ENCODE results near the gene FRG2C.
"Not testable (repeated sequence)": the region's sequence is repeated elsewhere in the genome, so short reads cannot be mapped to it uniquely, and the experiment has no call there.

FRG2C gene

GRCh38 chr3:75623656-75624055 lies 40.5 kb upstream of the FRG2C start:
- H3K27ac ChIP-seq (ENCODE audit: low read length, poor library complexity, severe bottlenecking); H3K4me3 ChIP-seq (ENCODE audit: insufficient read depth in 1 of 2, low read depth in 1 of 2, low read length in 2 of 2); H3K14ac ChIP-seq (ENCODE audit: low read length in 2 of 2); H3K23ac ChIP-seq (ENCODE audit: low read length in 2 of 2); H2BK12ac ChIP-seq (ENCODE audit: low read length in 2 of 2); H2BK15ac ChIP-seq (ENCODE audit: low read depth, poor library complexity, severe bottlenecking); H2BK120ac ChIP-seq (ENCODE audit: low read depth, low read length); H2AFZ ChIP-seq (ENCODE audit: low read depth, low read length); DNase-seq; H3K79me1 ChIP-seq (replicated peaks; ENCODE audit: low read length, poor library complexity, severe bottlenecking); H3K36me3 ChIP-seq (ENCODE audit: control insufficient read depth in 1 of 2, insufficient read depth in 2 of 2, low read depth in 1 of 2, low read length in 2 of 2); H3K18ac ChIP-seq (ENCODE audit: low read depth in 1 of 2, low read length in 2 of 2); H3K4me2 ChIP-seq (ENCODE audit: low read length, poor library complexity, severe bottlenecking); H3K4ac ChIP-seq (ENCODE audit: low read depth in 1 of 2, low read length in 2 of 2); H3K9me3 ChIP-seq (ENCODE audit: control insufficient read depth, low read length); H3K9ac ChIP-seq (ENCODE audit: low read length); H2AK5ac ChIP-seq (ENCODE audit: low read length, severe bottlenecking); H2BK5ac ChIP-seq (ENCODE audit: low read depth, low read length, poor library complexity, severe bottlenecking); H4K91ac ChIP-seq (ENCODE audit: low read length); H4K8ac ChIP-seq (ENCODE audit: low read length); H3K27me3 ChIP-seq (ENCODE audit: control insufficient read depth in 1 of 2, insufficient read depth in 1 of 2, low read length in 2 of 2); H3K4me1 ChIP-seq (ENCODE audit: control insufficient read depth, insufficient read depth, low read depth, low read length): not testable (repeated sequence)
- WGBS = 78% methylated on average over 10 of the region's 13 CpGs

GRCh38 chr3:75630887-75631535 lies 33.1 kb upstream of the FRG2C start:
- not testable (repeated sequence) for H3K79me1 ChIP-seq (replicated peaks; ENCODE audit: low read length, poor library complexity, severe bottlenecking); H2BK15ac ChIP-seq (ENCODE audit: low read depth, poor library complexity, severe bottlenecking); H3K4me2 ChIP-seq (ENCODE audit: low read length, poor library complexity, severe bottlenecking); H3K4me1 ChIP-seq (ENCODE audit: control insufficient read depth, insufficient read depth, low read depth, low read length); H3K36me3 ChIP-seq (ENCODE audit: control insufficient read depth in 1 of 2, insufficient read depth in 2 of 2, low read depth in 1 of 2, low read length in 2 of 2); H3K23ac ChIP-seq (ENCODE audit: low read length in 2 of 2); H2BK5ac ChIP-seq (ENCODE audit: low read depth, low read length, poor library complexity, severe bottlenecking); H2BK12ac ChIP-seq (ENCODE audit: low read length in 2 of 2); H2BK120ac ChIP-seq (ENCODE audit: low read depth, low read length); H2AFZ ChIP-seq (ENCODE audit: low read depth, low read length); H3K14ac ChIP-seq (ENCODE audit: low read length in 2 of 2); H3K27me3 ChIP-seq (ENCODE audit: control insufficient read depth in 1 of 2, insufficient read depth in 1 of 2, low read length in 2 of 2); H3K18ac ChIP-seq (ENCODE audit: low read depth in 1 of 2, low read length in 2 of 2); H4K8ac ChIP-seq (ENCODE audit: low read length); H3K4me3 ChIP-seq (ENCODE audit: insufficient read depth in 1 of 2, low read depth in 1 of 2, low read length in 2 of 2); H2AK5ac ChIP-seq (ENCODE audit: low read length, severe bottlenecking); H3K27ac ChIP-seq (ENCODE audit: low read length, poor library complexity, severe bottlenecking); H4K91ac ChIP-seq (ENCODE audit: low read length); H3K9ac ChIP-seq (ENCODE audit: low read length); H3K9me3 ChIP-seq (ENCODE audit: control insufficient read depth, low read length); H3K4ac ChIP-seq (ENCODE audit: low read depth in 1 of 2, low read length in 2 of 2); DNase-seq
- WGBS = 88% methylated on average over 2 of the region's 2 CpGs

GRCh38 chr3:75631541-75631940 lies 32.6 kb upstream of the FRG2C start:
- no peak overlapping the region for H4K91ac ChIP-seq (ENCODE audit: low read length)
- H3K4me1 ChIP-seq (ENCODE audit: control insufficient read depth, insufficient read depth, low read depth, low read length) = no peaks in the 10 kb centered on the region
- no peak overlapping the region for H2BK15ac ChIP-seq (ENCODE audit: low read depth, poor library complexity, severe bottlenecking)
- H4K8ac ChIP-seq (ENCODE audit: low read length) = no peak overlapping the region
- no peak overlapping the region for H2AFZ ChIP-seq (ENCODE audit: low read depth, low read length)
- no peaks in the 10 kb centered on the region for H3K79me1 ChIP-seq (replicated peaks; ENCODE audit: low read length, poor library complexity, severe bottlenecking)
- no peaks in the 10 kb centered on the region for H3K36me3 ChIP-seq (ENCODE audit: control insufficient read depth in 1 of 2, insufficient read depth in 2 of 2, low read depth in 1 of 2, low read length in 2 of 2)
- H2BK120ac ChIP-seq (ENCODE audit: low read depth, low read length) = no peak overlapping the region
- no peaks in the 10 kb centered on the region for H3K9me3 ChIP-seq (ENCODE audit: control insufficient read depth, low read length)
- no peak overlapping the region for H3K14ac ChIP-seq (ENCODE audit: low read length in 2 of 2)
- H3K27me3 ChIP-seq (ENCODE audit: control insufficient read depth in 1 of 2, insufficient read depth in 1 of 2, low read length in 2 of 2) = peaks cover 0 to 4% of the 10 kb centered on the region in 2 experiments
- H2AK5ac ChIP-seq (ENCODE audit: low read length, severe bottlenecking) = no peak overlapping the region
- H2BK12ac ChIP-seq (ENCODE audit: low read length in 2 of 2) = no peak overlapping the region
- WGBS = 84% methylated on average over 3 of the region's 4 CpGs
- H3K4me2 ChIP-seq (ENCODE audit: low read length, poor library complexity, severe bottlenecking) = no peak overlapping the region
- H3K23ac ChIP-seq (ENCODE audit: low read length in 2 of 2) = no peak overlapping the region
- no peak overlapping the region for H3K9ac ChIP-seq (ENCODE audit: low read length)
- no peak overlapping the region for H2BK5ac ChIP-seq (ENCODE audit: low read depth, low read length, poor library complexity, severe bottlenecking)
- no peak overlapping the region for H3K27ac ChIP-seq (ENCODE audit: low read length, poor library complexity, severe bottlenecking)
- no peak overlapping the region for H3K4me3 ChIP-seq (ENCODE audit: insufficient read depth in 1 of 2, low read depth in 1 of 2, low read length in 2 of 2)
- no peak overlapping the region for H3K18ac ChIP-seq (ENCODE audit: low read depth in 1 of 2, low read length in 2 of 2)
- no peak overlapping the region for H3K4ac ChIP-seq (ENCODE audit: low read depth in 1 of 2, low read length in 2 of 2)
- no peak for DNase-seq

- H2AFZ ChIP-seq (ENCODE audit: low read depth, low read length) = peak overlapping the region; percentile 23
- WGBS = 84% methylated on average over 10 of the region's 10 CpGs
- not testable (repeated sequence) for H4K8ac ChIP-seq (ENCODE audit: low read length); H3K14ac ChIP-seq (ENCODE audit: low read length in 2 of 2); H3K79me1 ChIP-seq (replicated peaks; ENCODE audit: low read length, poor library complexity, severe bottlenecking); H3K36me3 ChIP-seq (ENCODE audit: control insufficient read depth in 1 of 2, insufficient read depth in 2 of 2, low read depth in 1 of 2, low read length in 2 of 2); H4K91ac ChIP-seq (ENCODE audit: low read length); DNase-seq; H2BK120ac ChIP-seq (ENCODE audit: low read depth, low read length); H3K27me3 ChIP-seq (ENCODE audit: control insufficient read depth in 1 of 2, insufficient read depth in 1 of 2, low read length in 2 of 2); H3K9me3 ChIP-seq (ENCODE audit: control insufficient read depth, low read length); H3K18ac ChIP-seq (ENCODE audit: low read depth in 1 of 2, low read length in 2 of 2); H2BK12ac ChIP-seq (ENCODE audit: low read length in 2 of 2); H2AK5ac ChIP-seq (ENCODE audit: low read length, severe bottlenecking); H3K4me2 ChIP-seq (ENCODE audit: low read length, poor library complexity, severe bottlenecking); H3K4me3 ChIP-seq (ENCODE audit: insufficient read depth in 1 of 2, low read depth in 1 of 2, low read length in 2 of 2); H3K23ac ChIP-seq (ENCODE audit: low read length in 2 of 2); H3K4ac ChIP-seq (ENCODE audit: low read depth in 1 of 2, low read length in 2 of 2); H3K9ac ChIP-seq (ENCODE audit: low read length); H2BK15ac ChIP-seq (ENCODE audit: low read depth, poor library complexity, severe bottlenecking); H2BK5ac ChIP-seq (ENCODE audit: low read depth, low read length, poor library complexity, severe bottlenecking); H3K4me1 ChIP-seq (ENCODE audit: control insufficient read depth, insufficient read depth, low read depth, low read length); H3K27ac ChIP-seq (ENCODE audit: low read length, poor library complexity, severe bottlenecking)
Observed at GRCh38 chr3:75638947-75639346, 25.2 kb upstream of the FRG2C start.

Data from mesenchymal stem cell (in vitro differentiated cells and primary cell).